ENCODE data around the gene PFDN4.

The PFDN4 gene

DNA sequence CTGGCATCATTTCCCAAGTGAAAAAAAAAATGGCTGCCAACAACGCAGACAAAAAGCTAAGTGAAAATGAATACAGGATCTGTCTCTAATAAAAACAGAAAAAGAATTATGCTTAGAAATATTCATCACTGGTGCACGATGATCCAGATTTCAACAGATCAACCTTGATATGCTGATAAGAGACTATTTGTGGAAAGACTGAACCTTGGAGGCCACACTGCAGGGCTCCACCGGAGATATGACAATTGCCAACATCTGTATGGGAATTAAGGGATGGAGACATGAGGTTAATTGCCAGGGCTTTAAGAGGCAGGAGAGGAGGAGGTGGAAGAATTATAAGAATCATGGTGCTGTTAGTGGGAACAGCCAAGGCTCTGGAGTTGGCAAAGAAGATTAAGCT lies 48.3 kb downstream of the PFDN4 start:
- no peak overlapping the region for H3K27ac ChIP-seq (ENCODE audit: low read depth, low read length)

DNA sequence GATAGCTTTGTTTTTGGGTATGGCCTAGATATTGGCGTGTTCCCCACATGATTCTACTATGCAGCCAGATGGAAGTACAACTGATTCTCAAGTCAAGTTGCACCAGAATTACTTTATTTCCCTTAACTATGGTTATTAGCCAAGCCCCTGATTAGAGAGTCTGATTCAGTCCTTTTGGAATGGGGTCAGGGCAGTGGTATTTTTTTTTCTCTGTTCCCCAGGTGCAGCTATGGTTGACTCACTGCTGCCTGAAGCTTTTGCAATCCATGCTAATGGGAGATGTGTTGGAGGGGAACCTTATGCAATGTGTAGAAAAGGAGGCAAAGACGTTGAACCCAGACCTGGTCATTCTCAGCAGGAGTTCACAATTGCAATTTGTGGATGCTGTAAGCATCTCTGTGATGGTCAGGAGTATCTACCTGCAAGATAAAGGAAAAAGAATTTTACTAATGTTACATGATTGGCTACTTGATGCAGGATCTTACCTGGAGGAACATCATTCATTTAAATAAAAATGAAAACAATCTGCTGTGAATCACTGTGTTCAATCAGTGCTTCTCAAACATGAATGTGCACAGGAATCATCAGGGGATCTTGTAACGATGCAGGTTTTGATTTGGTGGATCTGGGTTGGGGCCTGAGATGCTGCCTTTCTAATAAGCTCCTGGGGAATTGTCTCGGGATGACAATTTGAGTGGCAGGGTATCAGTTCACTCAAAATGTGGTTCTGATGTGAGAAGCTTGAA lies 49.4 kb downstream of the PFDN4 start:
- Histone ChIP-seq H3K4me2 (ENCODE audit: low read length) (no peak overlapping the region), H3K27ac (ENCODE audit: low read depth, low read length) (no peak overlapping the region), H4K20me1 (ENCODE audit: control insufficient read depth, insufficient read depth, low read depth, low read length) (no peaks in the 10 kb centered on the region; the same call in 1 of the 2 replicates), H3K79me2 (ENCODE audit: control insufficient read depth, low read length) (no peaks in the 10 kb centered on the region), H3K36me3 (ENCODE audit: control insufficient read depth, low read length) (no peaks in the 10 kb centered on the region), H3K4me3 (ENCODE audit: low read length) (no peak overlapping the region), H3K9me3 (ENCODE audit: control insufficient read depth, insufficient read depth, low read length) (no peaks in the 10 kb centered on the region), H3F3A (ENCODE audit: control insufficient read depth, insufficient read depth) (no peaks in the 10 kb centered on the region), H3K4me1 (ENCODE audit: control insufficient read depth, low read length) (no peaks in the 10 kb centered on the region), H3K27me3 (ENCODE audit: control insufficient read depth, low read length) (no peaks in the 10 kb centered on the region), H3K9me2 (replicated peaks; ENCODE audit: control insufficient read depth, low read length) (no peaks in the 10 kb centered on the region)
- TF ChIP-seq, protein P1, sequence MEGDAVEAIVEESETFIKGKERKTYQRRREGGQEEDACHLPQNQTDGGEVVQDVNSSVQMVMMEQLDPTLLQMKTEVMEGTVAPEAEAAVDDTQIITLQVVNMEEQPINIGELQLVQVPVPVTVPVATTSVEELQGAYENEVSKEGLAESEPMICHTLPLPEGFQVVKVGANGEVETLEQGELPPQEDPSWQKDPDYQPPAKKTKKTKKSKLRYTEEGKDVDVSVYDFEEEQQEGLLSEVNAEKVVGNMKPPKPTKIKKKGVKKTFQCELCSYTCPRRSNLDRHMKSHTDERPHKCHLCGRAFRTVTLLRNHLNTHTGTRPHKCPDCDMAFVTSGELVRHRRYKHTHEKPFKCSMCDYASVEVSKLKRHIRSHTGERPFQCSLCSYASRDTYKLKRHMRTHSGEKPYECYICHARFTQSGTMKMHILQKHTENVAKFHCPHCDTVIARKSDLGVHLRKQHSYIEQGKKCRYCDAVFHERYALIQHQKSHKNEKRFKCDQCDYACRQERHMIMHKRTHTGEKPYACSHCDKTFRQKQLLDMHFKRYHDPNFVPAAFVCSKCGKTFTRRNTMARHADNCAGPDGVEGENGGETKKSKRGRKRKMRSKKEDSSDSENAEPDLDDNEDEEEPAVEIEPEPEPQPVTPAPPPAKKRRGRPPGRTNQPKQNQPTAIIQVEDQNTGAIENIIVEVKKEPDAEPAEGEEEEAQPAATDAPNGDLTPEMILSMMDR (IDR thresholded peaks at IDR 0.05; ENCODE audit: low read depth, low read length, poor library complexity, severe bottlenecking): no peak

More for the DNA sequence above, 48.3 kb downstream of the PFDN4 start:
- Histone ChIP-seq H3K36me3 (ENCODE audit: control insufficient read depth, low read length) (no peaks in the 10 kb centered on the region), H3K9me3 (ENCODE audit: control insufficient read depth, insufficient read depth, low read length) (no peaks in the 10 kb centered on the region), H3F3A (ENCODE audit: control insufficient read depth, insufficient read depth) (no peaks in the 10 kb centered on the region), H3K4me3 (ENCODE audit: low read length) (no peak overlapping the region), H3K4me1 (ENCODE audit: control insufficient read depth, low read length) (no peaks in the 10 kb centered on the region), H3K79me2 (ENCODE audit: control insufficient read depth, low read length) (no peaks in the 10 kb centered on the region), H3K27me3 (ENCODE audit: control insufficient read depth, low read length) (no peaks in the 10 kb centered on the region), H3K9me2 (replicated peaks; ENCODE audit: control insufficient read depth, low read length) (no peaks in the 10 kb centered on the region), H3K4me2 (ENCODE audit: low read length) (no peak overlapping the region), H4K20me1 (ENCODE audit: control insufficient read depth, insufficient read depth, low read depth, low read length) (no peaks in the 10 kb centered on the region)
- TF ChIP-seq, protein P1 (IDR thresholded peaks at IDR 0.05; ENCODE audit: low read depth, low read length, poor library complexity, severe bottlenecking): no peak
- TF ChIP-seq EZH2phosphoT487 (IDR thresholded peaks at IDR 0.05; ENCODE audit: borderline replicate concordance, low read length): no peak

DNA sequence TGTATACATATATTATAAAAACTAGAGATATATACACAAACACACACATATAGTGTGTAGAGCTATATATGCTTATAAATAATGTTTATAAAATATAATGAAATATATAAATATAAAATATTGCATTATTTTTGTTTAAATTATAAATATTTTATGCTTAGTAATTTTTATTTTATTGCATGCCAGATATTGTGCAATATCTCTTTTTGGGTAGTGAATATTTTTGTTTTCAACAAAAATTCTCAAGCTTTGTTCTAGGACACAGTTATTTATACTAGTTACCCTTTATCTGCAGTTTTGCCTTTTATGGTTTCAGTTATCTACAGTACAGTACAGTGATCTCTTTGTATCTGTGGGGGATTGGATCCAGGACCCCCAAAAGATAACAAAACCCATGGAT lies 52.2 kb downstream of the PFDN4 start:
- Histone ChIP-seq H3K4me1 (ENCODE audit: control insufficient read depth, low read length) (no peaks in the 10 kb centered on the region), H3K27me3 (ENCODE audit: control insufficient read depth, low read length) (no peaks in the 10 kb centered on the region; the same call in 1 of the 2 replicates), H3K4me3 (ENCODE audit: low read length) (no peak overlapping the region), H3K27ac (ENCODE audit: low read depth, low read length) (no peak overlapping the region), H3K4me2 (ENCODE audit: low read length) (no peak overlapping the region), H3K9me2 (replicated peaks; ENCODE audit: control insufficient read depth, low read length) (no peaks in the 10 kb centered on the region), H3K9me3 (ENCODE audit: control insufficient read depth, insufficient read depth, low read length) (no peaks in the 10 kb centered on the region), H3K79me2 (ENCODE audit: control insufficient read depth, low read length) (no peaks in the 10 kb centered on the region), H3K36me3 (ENCODE audit: control insufficient read depth, low read length) (no peaks in the 10 kb centered on the region), H3F3A (ENCODE audit: control insufficient read depth, insufficient read depth) (no peaks in the 10 kb centered on the region), H4K20me1 (ENCODE audit: control insufficient read depth, insufficient read depth, low read depth, low read length) (no peaks in the 10 kb centered on the region; the same call in 1 of the 2 replicates)
- TF ChIP-seq EZH2phosphoT487 (IDR thresholded peaks at IDR 0.05; ENCODE audit: borderline replicate concordance, low read length): no peak
- TF ChIP-seq, protein P1 (IDR thresholded peaks at IDR 0.05; ENCODE audit: low read depth, low read length, poor library complexity, severe bottlenecking): no peak
